H9 (cell line): ENCODE results near the gene CNMD. TPM values are rescaled to one million over a fixed set of nuclear protein-coding genes. Genes with fewer than 3 reads are reported as not detected.

Experiments used
- DNase-seq: peaks from one replicate; pipeline ENCODE4 v3.0.0-alpha.2; 2017
- H2AFZ ChIP-seq: one replicate; pipeline ENCODE4 v1.6.1; 2013; ENCODE audit warnings: mild to moderate bottlenecking, low read length, control low read depth, moderate library complexity
- H2AK5ac ChIP-seq: 2 replicates; pipeline ENCODE4 v1.6.1; 2013; ENCODE audit warnings: low read length, control low read depth, mixed read lengths; ENCODE audit not compliant: insufficient read length
- H2BK120ac ChIP-seq: one replicate; pipeline ENCODE4 v1.6.1; 2013; ENCODE audit warnings: low read depth, mild to moderate bottlenecking, low read length, control low read depth, inconsistent platforms; ENCODE audit not compliant: poor library complexity, severe bottlenecking
- H2BK12ac ChIP-seq: 2 replicates; pipeline ENCODE4 v1.6.1; 2013; ENCODE audit warnings: low read length, control low read depth, mixed read lengths, low read depth; ENCODE audit not compliant: insufficient read length
- H2BK15ac ChIP-seq: 2 replicates; pipeline ENCODE4 v1.6.1; 2013; ENCODE audit warnings: low read depth, low read length, control low read depth
- H2BK20ac ChIP-seq: one replicate; pipeline ENCODE4 v1.6.1; 2013; ENCODE audit warnings: low read depth, mild to moderate bottlenecking, low read length, control low read depth, inconsistent platforms; ENCODE audit not compliant: poor library complexity, severe bottlenecking
- H2BK5ac ChIP-seq: 2 replicates; pipeline ENCODE4 v1.6.1; 2013; ENCODE audit warnings: low read length, control low read depth, mixed read lengths; ENCODE audit not compliant: insufficient read length
- H3K14ac ChIP-seq: 2 replicates; pipeline ENCODE4 v1.6.1; 2013; ENCODE audit warnings: low read length, control low read depth; ENCODE audit not compliant: insufficient read depth
- H3K18ac ChIP-seq: 2 replicates; pipeline ENCODE4 v1.6.1; 2013; ENCODE audit warnings: low read depth, mild to moderate bottlenecking, mixed read lengths, low read length, control low read depth; ENCODE audit not compliant: insufficient read length
- H3K23ac ChIP-seq: 2 replicates; pipeline ENCODE4 v1.6.1; 2013; ENCODE audit warnings: low read length, control low read depth, mixed read lengths, low read depth; ENCODE audit not compliant: insufficient read length
- H3K23me2 ChIP-seq: 2 replicates; pipeline ENCODE4 v1.6.1; 2013; ENCODE audit warnings: low read depth, mild to moderate bottlenecking, mixed read lengths, low read length, control low read depth; ENCODE audit not compliant: insufficient read length, poor library complexity, severe bottlenecking
- H3K27ac ChIP-seq: 2 replicates; pipeline ENCODE4 v1.5.1; 2013; ENCODE audit warnings: low read length, control low read depth, mixed read lengths, low read depth; ENCODE audit not compliant: insufficient read length
- H3K27me3 ChIP-seq: 2 replicates; pipeline ENCODE4 v1.6.1; 2013; ENCODE audit warnings: low read length, control low read depth, inconsistent platforms; ENCODE audit not compliant: insufficient read depth
- H3K4ac ChIP-seq: 2 replicates; pipeline ENCODE4 v1.6.1; 2013; ENCODE audit warnings: low read depth, mild to moderate bottlenecking, control low read depth, inconsistent platforms, low read length, moderate library complexity
- H3K4me1 ChIP-seq: 2 replicates; pipeline ENCODE4 v1.6.1; 2013; ENCODE audit warnings: low read length, control low read depth, inconsistent platforms; ENCODE audit not compliant: insufficient read depth
- H3K4me2 ChIP-seq: 2 replicates; pipeline ENCODE4 v1.6.1; 2013; ENCODE audit warnings: low read length, control low read depth, mixed read lengths; ENCODE audit not compliant: insufficient read length, insufficient read depth
- H3K56ac ChIP-seq: 2 replicates; pipeline ENCODE4 v1.6.1; 2013; ENCODE audit warnings: low read depth, mild to moderate bottlenecking, mixed read lengths, low read length, control low read depth; ENCODE audit not compliant: insufficient read length
- H3K79me1 ChIP-seq: 2 replicates; pipeline ENCODE4 v1.6.1; 2013; ENCODE audit warnings: low read depth, mild to moderate bottlenecking, moderate library complexity, low read length, control low read depth, inconsistent platforms; ENCODE audit not compliant: insufficient read depth, poor library complexity, severe bottlenecking
- H3K79me2 ChIP-seq: 2 replicates; pipeline ENCODE4 v1.6.1; 2013; ENCODE audit warnings: low read length, control low read depth, inconsistent platforms; ENCODE audit not compliant: insufficient read depth
- H3K9ac ChIP-seq: 2 replicates; pipeline ENCODE4 v1.6.1; 2013; ENCODE audit warnings: low read length, control low read depth, mixed read lengths; ENCODE audit not compliant: insufficient read length; ENCODE audit errors: extremely low read depth
- H3K9me3 ChIP-seq: one replicate; pipeline ENCODE4 v1.6.1; 2013; ENCODE audit warnings: low read depth, low read length, inconsistent platforms; ENCODE audit not compliant: control insufficient read depth
- H3T11ph ChIP-seq: one replicate; pipeline ENCODE4 v1.6.1; 2013; ENCODE audit warnings: mild to moderate bottlenecking, low read length, control low read depth, inconsistent platforms
- H4K20me1 ChIP-seq: one replicate; pipeline ENCODE4 v1.6.1; 2013; ENCODE audit not compliant: control insufficient read depth, insufficient read length, insufficient read depth
- H4K5ac ChIP-seq: 2 replicates; pipeline ENCODE4 v1.6.1; 2013; ENCODE audit warnings: low read depth, mild to moderate bottlenecking, mixed read lengths, low read length, control low read depth; ENCODE audit not compliant: insufficient read length
- H4K8ac ChIP-seq: replicated peaks from 2 replicates; pipeline ENCODE4 v1.6.1; 2013; ENCODE audit warnings: low read length, control low read depth, mixed read lengths, low read depth; ENCODE audit not compliant: insufficient read length
- H4K91ac ChIP-seq: 2 replicates; pipeline ENCODE4 v1.6.1; 2013; ENCODE audit warnings: low read depth, mild to moderate bottlenecking, moderate library complexity, mixed read lengths, low read length, control low read depth; ENCODE audit not compliant: insufficient read length
- H3K27ac Mint-ChIP-seq, 3 experiments: 2 replicates in 2 of 3; 3 replicates in 1 of 3; pipeline ENCODE4 v1.8.0; 2020 to 2021; ENCODE audit warnings: mixed read lengths in 3 of 3, mild to moderate bottlenecking in 1 of 3, moderate library complexity in 1 of 3
- H3K27me3 Mint-ChIP-seq: 2 replicates; pipeline ENCODE4 v1.8.0; 2021; ENCODE audit warnings: low read depth, mild to moderate bottlenecking, moderate library complexity, mixed read lengths
- H3K36me3 Mint-ChIP-seq, 3 experiments: 2 replicates in 2 of 3; 3 replicates in 1 of 3; pipeline ENCODE4 v1.8.0; 2020 to 2021; ENCODE audit warnings: low read depth in 3 of 3, mixed read lengths in 3 of 3; ENCODE audit not compliant: insufficient read depth in 1 of 3
- H3K4me1 Mint-ChIP-seq, 2 experiments: 2 replicates each; pipeline ENCODE4 v1.8.0; 2020; ENCODE audit warnings: mixed read lengths in 2 of 2
- H3K4me3 Mint-ChIP-seq, 2 experiments: 2 replicates in 1 of 2; 3 replicates in 1 of 2; pipeline ENCODE4 v1.8.0; 2020 to 2021; ENCODE audit warnings: mild to moderate bottlenecking in 2 of 2, mixed read lengths in 2 of 2, moderate library complexity in 1 of 2
- H3K9me3 Mint-ChIP-seq, 2 experiments: 2 replicates in 1 of 2; 3 replicates in 1 of 2; pipeline ENCODE4 v1.8.0; 2020; ENCODE audit warnings: mild to moderate bottlenecking in 2 of 2, mixed read lengths in 2 of 2, moderate library complexity in 1 of 2
- CTCF ChIP-seq: fragments of 200-600 bp; sonication (generic); conservative IDR thresholded peaks from 3 replicates; pipeline ENCODE4 v1.8.0; 2021; ENCODE audit warnings: antibody characterized with exemption, mild to moderate bottlenecking
- WGBS: extraction: QIAGEN DNeasy Blood & Tissue Kit; methylation state at CpG from one replicate; pipeline ENCODE4 v1.1.7; 2013; ENCODE audit warnings: missing lambda C conversion rate, low lambda C conversion rate, mixed read lengths; ENCODE audit not compliant: insufficient read length; ENCODE audit errors: extremely low coverage; 5-methylcytosine and 5-hydroxymethylcytosine counted together
- total RNA-seq: library from RNA; stranded (reverse); gene quantifications from 2 replicates; pipeline ENCODE4 v1.2.1, GENCODE V29; 2021

CNMD gene
- total RNA-seq, 1 experiment from 2014 or later = 96.0 TPM

- Histone ChIP-seq H3K56ac (no peak overlapping the region), H2AK5ac (no peak overlapping the region), H3K4me2 (no peak overlapping the region), H3K23me2 (no peaks in the 10 kb centered on the region), H3K23ac (no peak overlapping the region), H2BK12ac (no peak overlapping the region), H4K91ac (no peak overlapping the region), H3K79me1 (no peaks in the 10 kb centered on the region), H2BK120ac (no peak overlapping the region), H3T11ph (no peak overlapping the region), H3K27me3 (no peaks in the 10 kb centered on the region), H3K14ac (no peak overlapping the region), H3K27ac (no peak overlapping the region), H4K5ac (no peak overlapping the region), H2BK20ac (no peak overlapping the region), H3K9ac (no peak overlapping the region), H3K4ac (no peak overlapping the region), H2BK5ac (no peak overlapping the region), H3K18ac (no peak overlapping the region), H3K4me1 (no peaks in the 10 kb centered on the region), H2AFZ (no peak overlapping the region), H3K79me2 (no peaks in the 10 kb centered on the region), H4K8ac (no peak overlapping the region), H2BK15ac (no peak overlapping the region), H4K20me1 (no peaks in the 10 kb centered on the region), H3K9me3 (no peaks in the 10 kb centered on the region)
- no CpG with 5 or more reads among the region's 1 CpG for WGBS
- DNase-seq = no peak
- no peaks in the 10 kb centered on the region for H3K27me3 Mint-ChIP-seq
- no peaks in the 10 kb centered on the region for H3K4me1 Mint-ChIP-seq
- H3K36me3 Mint-ChIP-seq = peaks cover 16 to 53% (median 52%) of the 10 kb centered on the region in 3 experiments; a peak in 6 of 7 replicates
- H3K4me3 Mint-ChIP-seq = no peak overlapping the region
- no peak for TF ChIP-seq CTCF
- H3K9me3 Mint-ChIP-seq = no peaks in the 10 kb centered on the region
- H3K27ac Mint-ChIP-seq = peak overlapping the region in 1 of 3 experiments; percentile 33; a peak in 2 of 7 replicates
These were observed 61.8 kb downstream of the CNMD start for GRCh38 chr13:52677823-52678222.
